HepG2 (cell line): ENCODE measurements around the gene CCDC154. TPM values are rescaled to one million over a fixed set of nuclear protein-coding genes. Genes with fewer than 3 reads are reported as not detected.

Experiments
- BHLHE40 ChIP-seq: IDR thresholded peaks from 2 replicates; pipeline ENCODE4 v1.6.1; 2011; ENCODE audit warnings: low read length, improper control_type of control experiment
- DPF2 ChIP-seq: sonication (generic); formaldehyde crosslinking; IDR thresholded peaks from 2 replicates; pipeline ENCODE4 v1.4.0; 2020; ENCODE audit warnings: mild to moderate bottlenecking, low read depth, missing genetic modification reagents, borderline replicate concordance
- FOSL1 ChIP-seq: sonication (generic); formaldehyde crosslinking; IDR thresholded peaks from 2 replicates; pipeline ENCODE4 v1.9.0; 2021; ENCODE audit warnings: missing genetic modification reagents, borderline replicate concordance
- FOXA1 ChIP-seq, 2 experiments: fragments of 450-650 bp in 1 of 2; sonication (generic) in 1 of 2; formaldehyde crosslinking in 1 of 2; IDR thresholded peaks; 2 replicates each; pipeline versions ENCODE4 v1.4.0 to v1.6.1; 2016 to 2020; ENCODE audit warnings: missing genetic modification reagents in 1 of 2
- HOXA9 ChIP-seq: sonication (generic); formaldehyde crosslinking; IDR thresholded peaks from 2 replicates; pipeline ENCODE4 v1.8.1; 2022; ENCODE audit warnings: missing genetic modification reagents, mild to moderate bottlenecking, moderate library complexity, borderline replicate concordance
- KDM2A ChIP-seq: sonication (generic); formaldehyde crosslinking; IDR thresholded peaks from 2 replicates; pipeline ENCODE4 v1.4.0; 2020; ENCODE audit warnings: low read depth, missing genetic modification reagents, borderline replicate concordance
- KDM5A ChIP-seq: fragments of 200-600 bp; sonication (generic); IDR thresholded peaks from 2 replicates; pipeline ENCODE4 v1.7.0; 2018; ENCODE audit warnings: antibody characterized with exemption, mild to moderate bottlenecking, low read length, borderline replicate concordance
- KDM6A ChIP-seq: IDR thresholded peaks from 2 replicates; pipeline ENCODE4 v1.6.1; 2016; ENCODE audit warnings: low read depth
- MAF1 ChIP-seq: sonication (generic); formaldehyde crosslinking; IDR thresholded peaks from 2 replicates; pipeline ENCODE4 v1.5.0; 2020; ENCODE audit warnings: missing genetic modification reagents, borderline replicate concordance
- MXD4 ChIP-seq: IDR thresholded peaks from 2 replicates; pipeline ENCODE4 v1.6.1; 2016; ENCODE audit warnings: mild to moderate bottlenecking, missing biosample characterization, missing genetic modification reagents
- NFAT5 ChIP-seq: sonication (generic); formaldehyde crosslinking; IDR thresholded peaks from 2 replicates; pipeline ENCODE4 v1.4.0; 2020; ENCODE audit warnings: missing genetic modification reagents
- SP1 ChIP-seq, 2 experiments: fragments of 450-650 bp in 1 of 2; sonication (generic) in 1 of 2; formaldehyde crosslinking in 1 of 2; IDR thresholded peaks; 2 replicates each; pipeline versions ENCODE4 v1.4.0 to v1.6.1; 2016 to 2020; ENCODE audit warnings: missing genetic modification reagents in 1 of 2
- ZNF136 ChIP-seq: sonication (generic); formaldehyde crosslinking; IDR thresholded peaks from 2 replicates; pipeline ENCODE4 v1.8.1; 2022; ENCODE audit warnings: low read depth, mild to moderate bottlenecking, moderate library complexity, missing genetic modification reagents
- ZNF225 ChIP-seq: sonication (generic); formaldehyde crosslinking; IDR thresholded peaks from 2 replicates; pipeline ENCODE4 v1.4.0; 2020; ENCODE audit warnings: mild to moderate bottlenecking, missing genetic modification reagents
- ZNF326 ChIP-seq: sonication (generic); formaldehyde crosslinking; IDR thresholded peaks from 2 replicates; pipeline ENCODE4 v1.4.0; 2020; ENCODE audit warnings: missing genetic modification reagents, borderline replicate concordance
- ZNF441 ChIP-seq: sonication (generic); formaldehyde crosslinking; IDR thresholded peaks from 2 replicates; pipeline ENCODE4 v1.7.0; 2021; ENCODE audit warnings: missing genetic modification reagents, borderline replicate concordance
- polyA plus RNA-seq, 8 experiments: library from polyadenylated mRNA; depleted of rRNA in 3 of 8; stranded (reverse) in 7 of 8; unstranded in 1 of 8; fragments of >200 nt; fragmentation: Illumina TruSeq in 4 of 8; extraction: Trizol in 4 of 8; gene quantifications; 2 replicates each; pipeline versions ENCODE4 v1.2.1 to v1.2.3, GENCODE V29; 2011 to 2016; ENCODE audit warnings: low read depth in 4 of 8, missing spikeins in 1 of 8, mixed read lengths in 1 of 8; ENCODE audit not compliant: insufficient read depth in 1 of 8
- total RNA-seq, 5 experiments: library from RNA; depleted of rRNA; stranded (reverse); fragments of >200 nt; fragmentation: Illumina TruSeq; extraction: Trizol; gene quantifications; 2 replicates each; pipeline ENCODE4 v1.2.3, GENCODE V29; 2016; ENCODE audit warnings: low read depth in 1 of 5
- TF ChIP-seq, protein P1 (sequence below): sonication (generic); formaldehyde crosslinking; IDR thresholded peaks from 2 replicates; pipeline ENCODE4 v1.8.0; 2022; ENCODE audit warnings: missing genetic modification reagents, mild to moderate bottlenecking, inconsistent platforms, borderline replicate concordance
- TF ChIP-seq, protein P2 (sequence below): sonication (generic); formaldehyde crosslinking; IDR thresholded peaks from 2 replicates; pipeline ENCODE4 v1.5.0; 2020; ENCODE audit warnings: mild to moderate bottlenecking, missing genetic modification reagents, borderline replicate concordance

CCDC154 gene
- total and polyA plus RNA-seq, 2 of the 13 experiments (the other 11 are each of a cell fraction or from before 2014, with no cell fraction given), result 0.92 to 1.5 TPM

- TF ChIP-seq KDM5A (peak; percentile 94), SP1 (IDR thresholded peaks at IDR 0.05) (no peak), SP1 (CRISPR knock-in tag; IDR thresholded peaks at IDR 0.05) (peak; percentile 79), NFAT5 (CRISPR knock-in tag) (no peak; the same call in 1 of the 2 replicates), HOXA9 (CRISPR knock-in tag) (no peak), FOXA1 (IDR thresholded peaks at IDR 0.05) (no peak), FOXA1 (CRISPR knock-in tag; IDR thresholded peaks at IDR 0.05) (peak; percentile 65), MAF1 (CRISPR knock-in tag) (no peak), FOSL1 (CRISPR knock-in tag) (no peak), ZNF225 (CRISPR knock-in tag) (no peak), DPF2 (no peak), KDM6A (no peak), ZNF136 (CRISPR knock-in tag) (no peak), BHLHE40 (peak; percentile 12; the same call in 1 of the 2 replicates), ZNF441 (CRISPR knock-in tag) (no peak), ZNF326 (CRISPR knock-in tag) (no peak), KDM2A (CRISPR knock-in tag) (peak; percentile 39; the same call in 1 of the 2 replicates), MXD4 (CRISPR knock-in tag) (peak; percentile 85; the same call in 1 of the 2 replicates)
- TF ChIP-seq, protein P1, sequence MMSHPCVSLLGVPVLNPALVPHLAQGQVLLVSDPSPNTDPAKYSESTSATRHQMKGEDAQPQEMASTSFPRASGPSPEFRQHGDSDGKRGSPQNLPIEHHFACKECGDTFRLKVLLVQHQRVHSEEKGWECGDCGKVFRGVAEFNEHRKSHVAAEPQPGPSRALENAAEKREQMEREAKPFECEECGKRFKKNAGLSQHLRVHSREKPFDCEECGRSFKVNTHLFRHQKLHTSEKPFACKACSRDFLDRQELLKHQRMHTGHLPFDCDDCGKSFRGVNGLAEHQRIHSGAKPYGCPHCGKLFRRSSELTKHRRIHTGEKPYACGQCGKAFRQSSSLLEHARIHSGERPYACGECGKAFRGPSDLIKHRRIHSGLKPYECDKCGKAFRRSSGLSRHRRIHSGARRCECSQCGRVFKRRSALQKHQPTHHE (CRISPR knock-in tag), result no peak
- TF ChIP-seq, protein P2, sequence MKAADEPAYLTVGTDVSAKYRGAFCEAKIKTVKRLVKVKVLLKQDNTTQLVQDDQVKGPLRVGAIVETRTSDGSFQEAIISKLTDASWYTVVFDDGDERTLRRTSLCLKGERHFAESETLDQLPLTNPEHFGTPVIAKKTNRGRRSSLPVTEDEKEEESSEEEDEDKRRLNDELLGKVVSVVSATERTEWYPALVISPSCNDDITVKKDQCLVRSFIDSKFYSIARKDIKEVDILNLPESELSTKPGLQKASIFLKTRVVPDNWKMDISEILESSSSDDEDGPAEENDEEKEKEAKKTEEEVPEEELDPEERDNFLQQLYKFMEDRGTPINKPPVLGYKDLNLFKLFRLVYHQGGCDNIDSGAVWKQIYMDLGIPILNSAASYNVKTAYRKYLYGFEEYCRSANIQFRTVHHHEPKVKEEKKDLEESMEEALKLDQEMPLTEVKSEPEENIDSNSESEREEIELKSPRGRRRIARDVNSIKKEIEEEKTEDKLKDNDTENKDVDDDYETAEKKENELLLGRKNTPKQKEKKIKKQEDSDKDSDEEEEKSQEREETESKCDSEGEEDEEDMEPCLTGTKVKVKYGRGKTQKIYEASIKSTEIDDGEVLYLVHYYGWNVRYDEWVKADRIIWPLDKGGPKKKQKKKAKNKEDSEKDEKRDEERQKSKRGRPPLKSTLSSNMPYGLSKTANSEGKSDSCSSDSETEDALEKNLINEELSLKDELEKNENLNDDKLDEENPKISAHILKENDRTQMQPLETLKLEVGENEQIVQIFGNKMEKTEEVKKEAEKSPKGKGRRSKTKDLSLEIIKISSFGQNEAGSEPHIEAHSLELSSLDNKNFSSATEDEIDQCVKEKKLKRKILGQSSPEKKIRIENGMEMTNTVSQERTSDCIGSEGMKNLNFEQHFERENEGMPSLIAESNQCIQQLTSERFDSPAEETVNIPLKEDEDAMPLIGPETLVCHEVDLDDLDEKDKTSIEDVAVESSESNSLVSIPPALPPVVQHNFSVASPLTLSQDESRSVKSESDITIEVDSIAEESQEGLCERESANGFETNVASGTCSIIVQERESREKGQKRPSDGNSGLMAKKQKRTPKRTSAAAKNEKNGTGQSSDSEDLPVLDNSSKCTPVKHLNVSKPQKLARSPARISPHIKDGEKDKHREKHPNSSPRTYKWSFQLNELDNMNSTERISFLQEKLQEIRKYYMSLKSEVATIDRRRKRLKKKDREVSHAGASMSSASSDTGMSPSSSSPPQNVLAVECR (CRISPR knock-in tag), result peak; percentile 82
Observed at GRCh38 chr16:1492923-1493745, 48.8 kb upstream of the CCDC154 start, which contains the start of gene TELO2 (continued).
